Measurements from ENCODE around the gene COX4I1. TPM values are rescaled to one million over a fixed set of nuclear protein-coding genes. Genes with fewer than 3 reads are reported as not detected.
"Not testable (repeated sequence)": the region's sequence is repeated elsewhere in the genome, so short reads cannot be mapped to it uniquely, and the experiment has no call there.

COX4I1 gene
- total RNA-seq, 3 donors from 2014 or later = 355 to 425 (median 400) TPM

DNA sequence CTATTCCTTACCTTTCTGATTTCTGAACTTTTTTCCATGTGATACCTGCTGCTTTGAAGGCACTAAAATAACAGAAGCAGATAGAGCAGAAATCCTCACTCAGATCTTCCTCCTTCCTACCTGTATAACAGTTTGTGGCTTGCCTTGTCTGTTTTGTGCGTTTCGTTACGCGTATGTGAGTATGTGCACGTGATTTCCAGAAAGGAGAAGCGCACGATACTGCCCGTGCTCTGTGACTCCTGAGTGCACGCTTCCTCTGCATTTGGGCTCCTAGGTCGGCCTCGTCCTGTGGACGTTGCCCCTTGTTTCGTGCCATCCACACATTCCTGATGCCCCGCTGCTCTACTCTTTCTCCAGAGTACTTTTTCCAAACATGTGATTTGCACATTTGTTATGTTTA is 4.1 kb downstream of the COX4I1 start:
- Histone ChIP-seq H3K9me3 (no peaks in the 10 kb centered on the region), H3K36me3 (peaks cover 5% of the 10 kb centered on the region), H3K27me3 (no peaks in the 10 kb centered on the region), H3K27ac (no peak overlapping the region), H3K4me3 (no peak overlapping the region), H3K4me1 (peaks cover 0 to under 1% of the 10 kb centered on the region in 2 donors)
- no peak for TF ChIP-seq POLR2A (IDR thresholded peaks at IDR 0.05)
- no peak for TF ChIP-seq POLR2AphosphoS5 (IDR thresholded peaks at IDR 0.05)
- TF ChIP-seq, protein P1, sequence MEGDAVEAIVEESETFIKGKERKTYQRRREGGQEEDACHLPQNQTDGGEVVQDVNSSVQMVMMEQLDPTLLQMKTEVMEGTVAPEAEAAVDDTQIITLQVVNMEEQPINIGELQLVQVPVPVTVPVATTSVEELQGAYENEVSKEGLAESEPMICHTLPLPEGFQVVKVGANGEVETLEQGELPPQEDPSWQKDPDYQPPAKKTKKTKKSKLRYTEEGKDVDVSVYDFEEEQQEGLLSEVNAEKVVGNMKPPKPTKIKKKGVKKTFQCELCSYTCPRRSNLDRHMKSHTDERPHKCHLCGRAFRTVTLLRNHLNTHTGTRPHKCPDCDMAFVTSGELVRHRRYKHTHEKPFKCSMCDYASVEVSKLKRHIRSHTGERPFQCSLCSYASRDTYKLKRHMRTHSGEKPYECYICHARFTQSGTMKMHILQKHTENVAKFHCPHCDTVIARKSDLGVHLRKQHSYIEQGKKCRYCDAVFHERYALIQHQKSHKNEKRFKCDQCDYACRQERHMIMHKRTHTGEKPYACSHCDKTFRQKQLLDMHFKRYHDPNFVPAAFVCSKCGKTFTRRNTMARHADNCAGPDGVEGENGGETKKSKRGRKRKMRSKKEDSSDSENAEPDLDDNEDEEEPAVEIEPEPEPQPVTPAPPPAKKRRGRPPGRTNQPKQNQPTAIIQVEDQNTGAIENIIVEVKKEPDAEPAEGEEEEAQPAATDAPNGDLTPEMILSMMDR (IDR thresholded peaks at IDR 0.05) = no peak
- no peak for DNase-seq (ENCODE audit: low spot score in 2 of 2)
- intact Hi-C loops (cut with DNase I; ENCODE audit: low total_unique reads) = no loop called here

DNA sequence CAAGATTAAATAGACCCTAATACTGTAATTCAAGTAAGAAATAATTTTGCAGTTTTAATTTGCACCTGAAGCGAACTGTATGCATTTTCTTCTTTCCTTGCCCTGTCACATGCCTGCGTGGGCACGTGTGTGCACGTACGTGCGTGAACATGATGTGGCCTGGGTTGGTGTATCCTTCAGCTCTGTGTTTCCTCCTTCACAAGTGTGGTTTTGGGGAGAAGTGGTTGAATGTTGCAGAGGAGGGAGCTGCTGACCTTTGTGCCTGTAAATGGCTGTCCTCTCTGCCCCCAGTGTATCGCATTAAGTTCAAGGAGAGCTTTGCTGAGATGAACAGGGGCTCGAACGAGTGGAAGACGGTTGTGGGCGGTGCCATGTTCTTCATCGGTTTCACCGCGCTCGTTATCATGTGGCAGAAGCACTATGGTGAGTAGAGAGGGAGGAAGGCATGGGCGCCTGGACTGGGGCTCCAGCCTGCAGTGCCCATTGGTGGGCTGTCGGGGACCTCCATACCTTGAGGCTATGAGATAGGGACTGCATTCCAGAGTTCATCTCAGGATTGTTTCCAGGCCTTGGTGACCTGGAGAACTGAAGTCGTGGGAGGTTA is 6.0 kb downstream of the COX4I1 start:
- Histone ChIP-seq H3K9me3 (no peaks in the 10 kb centered on the region), H3K36me3 (peaks cover 5% of the 10 kb centered on the region), H3K27me3 (no peaks in the 10 kb centered on the region), H3K27ac (no peak overlapping the region), H3K4me1 (no peaks in the 10 kb centered on the region), H3K4me3 (no peak overlapping the region)
- peak in 1 of 2 donors; percentile 27 for DNase-seq (ENCODE audit: low spot score in 2 of 2)
- intact Hi-C loops (cut with DNase I; ENCODE audit: low total_unique reads) = no loop called here
- TF ChIP-seq POLR2AphosphoS5 (IDR thresholded peaks at IDR 0.05) (no peak), POLR2A (IDR thresholded peaks at IDR 0.05) (no peak)
- TF ChIP-seq, protein P1 (IDR thresholded peaks at IDR 0.05) = no peak

DNA sequence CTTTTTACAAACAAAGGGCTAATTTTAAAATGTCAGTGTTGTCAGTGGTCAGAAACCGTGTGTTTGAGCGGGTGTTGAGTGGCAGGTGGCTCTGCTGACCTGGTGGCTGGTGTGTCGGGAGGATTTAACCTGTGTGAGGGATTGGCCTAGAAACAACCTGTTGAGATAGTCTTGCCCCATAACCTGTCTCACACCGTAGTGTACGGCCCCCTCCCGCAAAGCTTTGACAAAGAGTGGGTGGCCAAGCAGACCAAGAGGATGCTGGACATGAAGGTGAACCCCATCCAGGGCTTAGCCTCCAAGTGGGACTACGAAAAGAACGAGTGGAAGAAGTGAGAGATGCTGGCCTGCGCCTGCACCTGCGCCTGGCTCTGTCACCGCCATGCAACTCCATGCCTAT is 7.0 kb downstream of the COX4I1 start:
- TF ChIP-seq, protein P1 (IDR thresholded peaks at IDR 0.05) = no peak
- TF ChIP-seq POLR2A (IDR thresholded peaks at IDR 0.05) (no peak), POLR2AphosphoS5 (IDR thresholded peaks at IDR 0.05) (no peak)
- Histone ChIP-seq H3K9me3 (no peaks in the 10 kb centered on the region), H3K27ac (no peak overlapping the region), H3K4me3 (no peak overlapping the region), H3K4me1 (no peaks in the 10 kb centered on the region), H3K36me3 (peaks cover 5% of the 10 kb centered on the region), H3K27me3 (no peaks in the 10 kb centered on the region)
- intact Hi-C loops (cut with DNase I; ENCODE audit: low total_unique reads) = no loop called here
- DNase-seq (ENCODE audit: low spot score in 2 of 2) = peak in 1 of 2 donors; percentile 36

DNA sequence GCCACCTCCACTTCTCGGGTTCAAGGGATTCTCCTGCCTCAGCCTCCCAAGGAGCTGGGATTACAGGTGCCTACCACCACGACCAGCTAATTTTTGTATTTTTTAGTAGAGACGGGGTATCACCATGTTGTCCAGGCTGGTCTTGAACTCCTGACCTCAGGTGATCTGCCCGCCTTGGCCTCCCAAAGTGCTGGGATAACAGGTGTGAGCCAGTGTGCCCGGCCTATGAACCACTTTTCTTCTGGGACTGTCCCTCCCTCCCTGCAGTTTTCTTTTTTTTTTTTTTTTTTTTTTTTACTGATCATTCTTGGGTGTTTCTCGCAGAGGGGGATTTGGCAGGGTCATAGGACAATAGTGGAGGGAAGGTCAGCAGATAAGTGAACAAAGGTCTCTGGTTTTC is 7.8 kb downstream of the COX4I1 start:
- H3K4me1 ChIP-seq; H3K27ac ChIP-seq; H3K4me3 ChIP-seq; intact Hi-C loops (cut with DNase I; ENCODE audit: low total_unique reads); H3K27me3 ChIP-seq; DNase-seq (ENCODE audit: low spot score in 2 of 2); H3K9me3 ChIP-seq; H3K36me3 ChIP-seq: not testable (repeated sequence)

DNA sequence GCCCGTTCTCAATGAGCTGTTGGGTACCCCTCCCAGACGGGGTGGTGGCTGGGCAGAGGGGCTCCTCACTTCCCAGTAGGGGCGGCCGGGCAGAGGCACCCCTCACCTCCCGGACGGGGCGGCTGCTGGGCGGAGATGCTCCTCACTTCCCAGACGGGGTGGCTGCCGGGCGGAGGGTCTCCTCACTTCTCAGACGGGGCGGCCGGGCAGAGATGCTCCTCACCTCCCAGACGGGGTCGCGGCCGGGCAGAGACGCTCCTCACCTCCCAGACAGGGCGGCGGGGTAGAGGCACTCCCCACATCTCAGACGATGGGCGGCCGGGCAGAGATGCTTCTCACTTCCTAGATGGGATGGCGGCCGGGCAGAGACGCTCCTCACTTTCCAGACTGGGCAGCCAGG is 8.6 kb downstream of the COX4I1 start:
- not testable (repeated sequence) for H3K4me3 ChIP-seq

DNA sequence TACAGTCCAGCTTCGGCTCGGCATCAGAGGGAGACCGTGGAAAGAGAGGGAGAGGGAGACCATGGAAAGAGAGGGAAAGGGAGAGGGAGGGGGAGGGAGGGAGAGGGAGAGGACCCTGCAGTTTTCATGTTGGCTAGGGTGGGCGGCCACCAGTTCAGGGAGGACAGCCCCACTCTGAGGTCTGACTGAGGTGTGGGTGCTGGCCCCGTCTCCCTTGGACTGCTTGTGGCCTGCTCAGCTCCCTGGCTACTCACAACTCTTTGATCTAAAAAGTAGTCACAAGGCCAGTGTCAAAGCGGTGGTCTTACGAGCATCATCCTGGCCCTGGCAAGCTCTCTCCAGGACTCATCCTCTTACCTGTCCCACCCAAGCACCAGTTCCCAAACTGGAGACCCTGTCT is 9.4 kb downstream of the COX4I1 start:
- H3K4me1 ChIP-seq = no peaks in the 10 kb centered on the region
- intact Hi-C loops (cut with DNase I; ENCODE audit: low total_unique reads) = no loop called here
- TF ChIP-seq POLR2A (IDR thresholded peaks at IDR 0.05) = no peak
- TF ChIP-seq POLR2AphosphoS5 (IDR thresholded peaks at IDR 0.05) = no peak
- TF ChIP-seq, protein P1 (IDR thresholded peaks at IDR 0.05) = no peak

More for the DNA sequence above, 8.6 kb downstream of the COX4I1 start:
- intact Hi-C loops (cut with DNase I; ENCODE audit: low total_unique reads); H3K4me1 ChIP-seq; H3K9me3 ChIP-seq; H3K27ac ChIP-seq; H3K27me3 ChIP-seq; H3K36me3 ChIP-seq: not testable (repeated sequence)
- peak in 1 of 2 donors; percentile 42 for DNase-seq (ENCODE audit: low spot score in 2 of 2)

More for the DNA sequence above, 9.4 kb downstream of the COX4I1 start:
- Histone ChIP-seq H3K27me3 (peaks cover 0 to 5% of the 10 kb centered on the region in 2 donors), H3K9me3 (no peaks in the 10 kb centered on the region), H3K36me3 (peaks cover 5% of the 10 kb centered on the region), H3K27ac (no peak overlapping the region), H3K4me3 (no peak overlapping the region)
- peak in 1 of 2 donors; percentile 36 for DNase-seq (ENCODE audit: low spot score in 2 of 2)
